MM.1S (cell line): Measurements from ENCODE around the gene HDAC7.

Experiments
- CTCF ChIP-seq: fragments of 300-600 bp; sonication (generic); IDR thresholded peaks from 2 replicates; pipeline ENCODE4 v1.5.1; 2016; ENCODE audit warnings: antibody characterized with exemption, low read length, mixed read lengths
- EZH2 ChIP-seq: fragments of 300-600 bp; sonication (generic); optimal IDR thresholded peaks from 2 replicates; pipeline ENCODE3; 2017; ENCODE audit warnings: low read depth, mild to moderate bottlenecking, antibody characterized with exemption, low read length, mixed read lengths
- EZH2phosphoT487 ChIP-seq: fragments of 300-600 bp; sonication (generic); IDR thresholded peaks from 2 replicates; pipeline ENCODE4 v1.6.1; 2018; ENCODE audit warnings: antibody characterized with exemption, low read length

GRCh38 chr12:47743311-47743860 lies 76.3 kb downstream of the HDAC7 start:
- TF ChIP-seq CTCF: no peak
- TF ChIP-seq EZH2: no peak
- no peak for TF ChIP-seq EZH2phosphoT487
